Cardiac fibroblast (primary cell): ENCODE data around the gene KIRREL3.
A peak's percentile ranks its signal among the peaks of the same experiment; 100 is the strongest.

Experiments
- DNase-seq, 2 donors: peaks; one replicate each; pipeline versions ENCODE4 v3.0.0 to v3.0.0-alpha.2; 2010; ENCODE audit warnings: low read depth in 2 of 2
- H3K4me3 ChIP-seq, 2 donors: replicated peaks in 1 of 2; 1 replicate in 1 of 2; 2 replicates in 1 of 2; pipeline ENCODE4 v1.5.1; 2011; ENCODE audit warnings: low read depth in 2 of 2, low read length in 2 of 2, mild to moderate bottlenecking in 2 of 2, moderate library complexity in 1 of 2
- TF ChIP-seq, protein P1 (sequence below): IDR thresholded peaks from one replicate; pipeline ENCODE4 v1.5.1; 2011; ENCODE audit warnings: low read depth, mild to moderate bottlenecking, low read length, inconsistent platforms

Gene KIRREL3

DNA sequence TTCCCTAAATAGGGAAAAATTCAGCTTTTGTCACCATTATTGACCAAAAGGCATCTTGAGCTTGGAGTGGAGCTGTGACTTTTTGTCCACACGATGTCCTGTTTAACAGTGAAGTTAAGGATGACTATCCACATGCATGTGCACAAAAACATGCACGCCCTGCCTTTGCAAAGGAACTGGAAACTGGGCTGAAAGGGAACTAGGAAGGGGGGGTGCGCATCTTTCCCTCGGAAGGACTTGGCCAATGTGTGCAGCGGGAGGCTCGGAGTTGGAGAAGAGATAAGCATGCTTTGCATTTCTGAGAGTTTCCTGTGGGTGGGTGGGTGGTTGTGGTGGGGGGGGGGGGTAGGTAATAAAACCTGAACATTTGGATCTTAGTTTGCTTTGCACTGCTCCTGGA, 411 bp upstream of the KIRREL3 start:
- TF ChIP-seq, protein P1, sequence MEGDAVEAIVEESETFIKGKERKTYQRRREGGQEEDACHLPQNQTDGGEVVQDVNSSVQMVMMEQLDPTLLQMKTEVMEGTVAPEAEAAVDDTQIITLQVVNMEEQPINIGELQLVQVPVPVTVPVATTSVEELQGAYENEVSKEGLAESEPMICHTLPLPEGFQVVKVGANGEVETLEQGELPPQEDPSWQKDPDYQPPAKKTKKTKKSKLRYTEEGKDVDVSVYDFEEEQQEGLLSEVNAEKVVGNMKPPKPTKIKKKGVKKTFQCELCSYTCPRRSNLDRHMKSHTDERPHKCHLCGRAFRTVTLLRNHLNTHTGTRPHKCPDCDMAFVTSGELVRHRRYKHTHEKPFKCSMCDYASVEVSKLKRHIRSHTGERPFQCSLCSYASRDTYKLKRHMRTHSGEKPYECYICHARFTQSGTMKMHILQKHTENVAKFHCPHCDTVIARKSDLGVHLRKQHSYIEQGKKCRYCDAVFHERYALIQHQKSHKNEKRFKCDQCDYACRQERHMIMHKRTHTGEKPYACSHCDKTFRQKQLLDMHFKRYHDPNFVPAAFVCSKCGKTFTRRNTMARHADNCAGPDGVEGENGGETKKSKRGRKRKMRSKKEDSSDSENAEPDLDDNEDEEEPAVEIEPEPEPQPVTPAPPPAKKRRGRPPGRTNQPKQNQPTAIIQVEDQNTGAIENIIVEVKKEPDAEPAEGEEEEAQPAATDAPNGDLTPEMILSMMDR: no peak
- H3K4me3 ChIP-seq: peak overlapping the region in 1 of 2 donors; percentile 52
- no peak for DNase-seq

DNA sequence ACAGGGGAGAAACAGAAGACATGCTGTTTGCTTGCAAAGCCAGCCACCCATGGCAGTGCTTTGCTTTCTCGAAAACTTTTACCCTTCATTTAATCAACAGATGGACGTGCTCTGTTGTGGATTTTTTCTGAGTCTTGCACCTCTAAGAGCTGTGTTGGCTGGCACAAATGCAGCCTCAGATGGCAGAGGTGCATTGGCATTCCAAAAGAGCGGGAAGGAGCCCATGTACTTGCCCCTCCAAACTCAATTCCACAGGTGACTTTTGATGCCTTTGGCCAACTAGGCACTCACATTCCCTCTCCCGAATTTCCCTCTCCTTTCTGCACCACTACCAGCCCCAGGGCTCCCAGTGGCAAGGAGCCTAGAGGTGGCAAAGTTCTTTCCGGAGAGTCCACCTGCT, 1.2 kb downstream of the KIRREL3 start:
- no peak overlapping the region for H3K4me3 ChIP-seq
- no peak for DNase-seq
- TF ChIP-seq, protein P1: no peak

DNA sequence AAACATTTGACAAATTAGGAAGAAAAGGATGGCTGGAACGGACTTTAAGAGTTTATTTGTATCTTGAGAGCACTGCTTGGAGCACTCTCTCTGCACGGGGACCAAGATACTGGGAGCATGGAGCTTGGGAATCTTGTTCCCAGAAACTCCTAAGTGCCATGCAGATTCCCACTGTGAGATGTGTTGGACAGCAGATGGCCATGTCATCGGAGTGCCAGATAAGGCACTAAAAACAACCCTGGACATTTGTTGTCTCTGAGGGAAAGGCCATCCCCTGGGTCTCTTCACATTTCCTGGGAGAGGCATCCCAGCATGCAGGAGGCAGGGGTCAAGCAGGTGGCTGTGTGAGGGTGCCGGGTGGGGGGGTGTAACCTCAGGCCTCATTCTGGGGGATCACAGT, 2.9 kb downstream of the KIRREL3 start:
- TF ChIP-seq, protein P1: no peak
- no peak overlapping the region for H3K4me3 ChIP-seq
- no peak for DNase-seq

DNA sequence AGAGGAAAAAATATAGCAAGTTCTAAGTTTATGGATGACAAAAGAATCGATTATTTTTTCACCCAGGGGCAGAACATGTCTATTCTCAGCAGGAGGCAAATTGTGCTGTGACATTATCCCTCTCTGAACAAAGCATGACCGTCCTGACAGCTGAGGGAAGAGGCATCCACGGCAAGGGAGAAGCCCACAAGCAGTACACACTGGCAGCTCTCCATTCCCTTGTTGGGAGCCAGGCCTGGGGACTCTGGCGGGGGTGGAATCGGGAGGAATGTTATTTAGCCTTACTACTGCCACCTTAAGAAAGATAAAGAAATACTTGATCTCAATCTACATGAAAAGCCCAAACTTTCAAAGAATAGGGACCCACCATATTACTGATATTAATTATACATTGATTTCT, 3.4 kb downstream of the KIRREL3 start:
- TF ChIP-seq, protein P1: no peak
- no peak overlapping the region for H3K4me3 ChIP-seq
- DNase-seq: no peak

DNA sequence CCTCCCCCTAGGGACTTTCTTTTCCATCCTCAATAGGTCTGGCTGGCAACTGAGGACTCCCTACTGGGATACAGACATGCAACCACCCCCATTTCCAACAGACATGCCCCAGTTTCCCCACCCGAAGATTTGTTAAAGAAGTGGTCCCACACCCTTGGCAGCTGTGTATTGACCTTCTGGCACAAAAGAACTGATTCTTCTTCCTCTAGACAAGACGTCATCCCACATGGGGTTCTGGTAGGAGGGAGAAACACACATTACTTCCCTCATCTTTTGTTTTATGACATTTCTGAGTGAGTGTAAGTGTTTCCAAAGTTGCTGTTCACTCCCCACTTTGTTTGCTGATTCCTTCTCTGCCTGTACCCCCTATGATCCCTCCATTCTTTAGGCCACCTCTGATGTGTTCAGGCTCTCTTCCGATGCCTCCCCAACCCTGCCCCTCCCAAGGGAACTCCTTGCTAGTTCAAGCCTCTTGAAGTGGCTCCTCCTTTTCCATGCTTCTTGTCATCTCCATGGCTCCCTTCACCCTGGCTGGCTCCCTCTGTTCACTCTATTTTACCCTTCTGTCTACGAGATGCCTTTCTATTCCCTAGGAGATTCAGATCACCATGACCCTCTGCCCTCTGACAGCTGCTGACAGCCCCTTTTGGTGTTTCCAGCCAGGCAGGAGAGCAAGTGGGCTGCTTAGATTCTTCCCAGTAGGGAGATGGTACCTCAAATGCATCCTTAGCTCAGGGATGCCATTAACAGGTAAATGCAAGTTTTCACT, 4.3 kb downstream of the KIRREL3 start:
- no peak for DNase-seq
- TF ChIP-seq, protein P1: no peak
- H3K4me3 ChIP-seq: no peak overlapping the region

- DNase-seq: peak in 1 of 2 donors; percentile 10
- H3K4me3 ChIP-seq: no peak overlapping the region
- TF ChIP-seq, protein P1: no peak
Measured at GRCh38 chr11:126993599-126993998, 7.0 kb downstream of the KIRREL3 start.

- H3K4me3 ChIP-seq: no peak overlapping the region
- DNase-seq: peak; percentile 50 to 77
- TF ChIP-seq, protein P1: no peak
Measured at GRCh38 chr11:126992804-126993111, 7.8 kb downstream of the KIRREL3 start.
